ENCODE measurements around the gene TTC38.
"Not testable (repeated sequence)": the region's sequence is repeated elsewhere in the genome, so short reads cannot be mapped to it uniquely, and the experiment has no call there.

Gene TTC38

GRCh38 chr22:46297151-46297812 is 29.5 kb downstream of the TTC38 start:
- DNase-seq = no peak

DNA sequence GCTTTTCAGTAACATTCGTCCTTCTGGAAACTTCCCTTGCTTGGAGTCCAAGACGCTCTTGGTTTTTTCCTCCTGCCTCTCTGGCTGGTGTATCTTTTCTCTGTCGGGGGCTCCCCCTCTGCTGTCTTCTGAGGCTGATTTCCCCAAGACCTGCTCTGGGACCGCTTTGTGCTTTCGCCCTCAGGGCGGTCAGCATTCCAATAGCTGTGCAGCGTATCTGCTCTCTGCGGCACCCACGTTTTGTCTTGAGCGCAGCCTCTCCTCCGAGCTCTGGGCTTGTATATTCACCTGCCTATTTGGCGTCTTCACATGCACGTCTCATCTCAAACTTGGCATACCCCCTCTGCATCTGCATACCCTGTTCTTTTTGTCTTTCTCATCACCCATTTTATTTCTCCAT is 31.3 kb downstream of the TTC38 start:
- no peak for DNase-seq

DNA sequence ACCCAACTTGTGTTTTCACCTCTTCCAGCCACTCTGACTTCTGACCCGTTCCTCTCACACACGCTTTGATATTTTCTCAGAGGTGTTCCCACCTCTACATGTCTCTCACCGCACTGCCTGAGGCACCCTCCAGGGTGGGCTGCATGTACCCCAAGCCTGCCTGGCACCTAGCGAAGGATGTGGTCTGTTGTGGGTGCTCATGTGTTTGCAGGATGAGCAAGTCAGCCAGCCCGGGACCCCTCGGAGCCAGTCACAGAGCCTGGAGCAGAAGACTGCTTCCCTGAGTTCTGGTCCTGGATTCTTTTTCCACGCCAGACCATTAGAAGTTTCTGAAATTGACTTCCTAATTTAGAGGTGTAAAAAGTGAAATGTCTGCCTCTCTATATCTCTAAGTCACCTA is 32.7 kb downstream of the TTC38 start:
- no peak for DNase-seq

- DNase-seq = no peak
These were observed 35.6 kb downstream of the TTC38 start for GRCh38 chr22:46303347-46303965.

DNA sequence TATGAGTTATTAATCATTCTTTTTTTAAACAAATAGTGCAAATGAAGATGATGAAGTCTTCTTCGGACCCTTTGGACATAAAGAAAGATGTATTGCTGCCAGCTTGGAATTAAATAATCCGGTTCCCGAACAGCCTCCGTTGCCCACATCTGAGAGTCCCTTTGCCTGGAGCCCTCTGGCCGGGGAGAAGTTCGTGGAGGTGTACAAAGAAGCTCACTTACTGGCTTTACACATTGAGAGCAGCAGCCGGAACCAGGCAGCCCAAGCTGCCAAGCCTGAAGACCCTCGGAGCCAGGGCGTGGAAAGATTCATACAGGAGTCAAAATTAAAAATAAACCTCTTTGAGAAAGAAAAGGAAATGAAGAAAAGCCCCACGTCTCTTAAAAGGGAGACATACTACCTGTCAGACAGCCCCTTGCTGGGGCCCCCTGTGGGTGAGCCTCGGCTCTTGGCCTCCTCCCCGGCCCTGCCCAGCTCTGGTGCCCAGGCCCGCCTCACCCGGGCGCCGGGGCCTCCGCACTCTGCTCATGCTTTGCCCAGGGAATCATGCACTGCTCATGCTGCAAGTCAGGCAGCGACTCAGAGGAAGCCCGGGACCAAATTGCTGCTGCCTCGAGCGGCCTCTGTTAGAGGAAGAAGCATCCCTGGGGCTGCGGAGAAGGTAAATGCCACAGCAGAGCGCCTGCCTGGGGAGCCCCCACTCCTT is 40.6 kb downstream of the TTC38 start:
- no peak for DNase-seq

DNA sequence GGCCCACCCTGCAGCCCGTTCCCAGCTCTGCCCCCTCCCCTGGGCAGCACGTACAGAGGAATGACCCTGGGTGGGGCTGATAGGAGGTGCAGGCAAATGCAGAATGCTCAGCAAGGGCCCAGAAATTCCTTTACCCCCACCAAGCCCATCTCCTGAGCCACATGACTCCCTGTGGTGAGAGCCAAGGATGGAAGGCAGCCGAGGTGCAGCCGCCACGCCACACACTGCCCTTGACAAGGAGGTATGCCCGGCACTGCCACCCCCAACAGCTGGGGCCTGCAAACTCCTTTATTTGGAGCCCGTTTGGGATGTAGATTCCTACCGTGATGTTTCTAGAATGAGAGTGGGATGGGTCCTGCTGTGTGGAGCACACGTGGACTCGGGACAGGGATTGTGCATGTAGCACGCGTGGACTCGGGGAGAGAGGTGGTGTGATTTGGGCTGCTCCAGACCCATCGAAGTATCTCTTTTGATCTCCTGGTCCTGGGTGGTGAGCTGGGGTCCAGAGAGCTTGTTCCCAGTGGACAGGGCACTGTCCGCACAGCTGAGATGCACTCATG is 41.8 kb downstream of the TTC38 start:
- no peak for DNase-seq

GRCh38 chr22:46312056-46312455 is 44.2 kb downstream of the TTC38 start:
- DNase-seq = no peak

GRCh38 chr22:46312848-46313247 is 45.0 kb downstream of the TTC38 start:
- not testable (repeated sequence) for DNase-seq

DNA sequence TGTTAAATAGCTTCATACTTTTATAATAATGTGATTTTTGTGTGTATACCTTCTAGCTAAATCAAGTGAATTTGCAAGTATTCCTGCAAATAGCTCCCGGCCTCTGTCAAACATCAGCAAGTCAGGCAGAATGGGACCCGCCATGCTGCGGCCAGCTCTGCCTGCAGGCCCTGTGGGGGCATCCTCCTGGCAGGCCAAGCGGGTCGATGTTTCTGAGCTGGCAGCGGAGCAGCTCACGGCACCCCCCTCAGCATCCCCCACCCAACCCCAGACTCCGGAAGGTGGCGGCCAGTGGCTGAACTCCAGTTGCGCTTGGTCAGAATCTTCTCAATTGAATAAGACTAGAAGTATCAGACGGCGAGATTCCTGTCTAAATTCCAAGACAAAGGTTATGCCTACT is 48.2 kb downstream of the TTC38 start:
- no peak for DNase-seq

GRCh38 chr22:46317646-46318045 is 49.8 kb downstream of the TTC38 start:
- DNase-seq = no peak

GRCh38 chr22:46318576-46318975 is 50.8 kb downstream of the TTC38 start:
- no peak for DNase-seq

DNA sequence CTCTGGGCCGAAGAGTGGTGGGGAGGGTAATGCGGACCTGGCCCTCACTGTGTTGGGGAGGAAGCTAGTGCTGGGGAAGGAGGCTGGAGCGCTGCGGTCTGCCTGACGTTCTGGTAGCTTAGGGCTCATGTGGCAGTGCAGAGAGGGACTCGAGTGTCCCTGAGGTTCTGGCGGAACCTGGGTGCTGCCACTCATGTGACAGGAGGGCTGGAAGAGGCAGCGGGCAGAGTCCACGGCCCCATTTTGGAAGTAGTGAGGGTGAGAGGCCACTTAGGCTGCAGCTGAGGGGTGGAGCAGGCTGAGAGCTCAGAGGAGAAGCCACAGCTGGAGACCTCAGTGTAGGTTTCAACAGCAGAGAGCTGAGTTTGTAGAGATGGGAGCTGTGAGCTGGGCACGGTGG is 51.5 kb downstream of the TTC38 start:
- no peak for DNase-seq

GRCh38 chr22:46320166-46320710 is 52.4 kb downstream of the TTC38 start:
- no peak for DNase-seq

DNA sequence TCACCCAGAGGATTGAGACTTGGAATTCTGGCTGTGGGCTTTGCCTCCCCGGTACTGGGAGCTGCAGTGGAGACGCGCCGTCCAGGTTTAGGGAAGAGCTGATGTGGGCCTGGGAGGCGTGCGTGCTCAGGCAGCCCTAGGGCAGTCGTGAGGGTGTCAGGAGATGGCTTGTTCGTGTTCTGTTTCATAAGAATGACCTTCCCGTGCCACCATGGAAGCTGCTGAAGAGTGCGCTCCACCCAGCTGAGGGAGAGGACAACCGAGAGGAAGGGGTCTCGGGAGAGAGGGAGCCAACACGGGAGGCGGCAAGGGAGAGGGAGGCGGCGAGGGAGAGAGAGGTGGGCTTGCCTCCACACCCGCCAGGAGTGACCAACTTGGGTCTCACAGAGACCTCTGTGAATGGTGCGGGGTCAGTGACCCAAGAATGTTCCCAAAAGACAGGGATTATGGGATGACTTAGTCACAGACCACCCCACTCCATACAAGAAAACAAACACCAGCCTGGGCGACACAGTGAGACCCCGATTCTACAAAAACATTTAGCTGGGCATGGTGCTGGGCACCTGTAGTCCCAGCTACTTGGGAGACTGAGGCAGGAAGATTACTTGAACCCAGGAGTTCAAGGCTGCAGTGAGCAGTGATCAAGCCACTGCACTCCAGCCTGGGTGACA is 53.0 kb downstream of the TTC38 start:
- DNase-seq = no peak

DNA sequence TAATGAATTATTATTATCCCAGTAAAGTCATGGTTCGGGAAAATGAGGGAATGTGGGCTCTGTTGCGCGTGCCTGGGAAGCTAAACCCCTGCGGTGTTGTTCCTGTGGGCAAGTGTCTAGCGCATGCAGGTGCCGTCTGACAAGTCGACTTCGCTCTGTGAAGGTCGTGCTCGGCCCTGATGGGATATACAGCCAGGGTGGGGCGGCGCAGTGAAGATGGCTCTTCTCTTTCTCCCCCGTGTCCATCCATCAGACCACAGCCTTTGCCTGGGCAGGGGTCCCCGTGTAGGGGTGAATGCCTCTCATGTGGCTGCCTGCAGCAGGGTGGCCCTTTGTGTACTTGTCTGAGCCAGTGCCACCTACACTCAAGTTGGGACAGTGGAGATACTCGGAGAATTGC is 54.9 kb downstream of the TTC38 start:
- DNase-seq = no peak

- DNase-seq = no peak
These were observed 55.4 kb downstream of the TTC38 start for GRCh38 chr22:46323162-46323561.

GRCh38 chr22:46326066-46326680 is 58.4 kb downstream of the TTC38 start:
- no peak for DNase-seq

GRCh38 chr22:46327691-46328465 is 60.1 kb downstream of the TTC38 start:
- no peak for DNase-seq

GRCh38 chr22:46328797-46329196 is 61.0 kb downstream of the TTC38 start:
- DNase-seq = no peak

DNA sequence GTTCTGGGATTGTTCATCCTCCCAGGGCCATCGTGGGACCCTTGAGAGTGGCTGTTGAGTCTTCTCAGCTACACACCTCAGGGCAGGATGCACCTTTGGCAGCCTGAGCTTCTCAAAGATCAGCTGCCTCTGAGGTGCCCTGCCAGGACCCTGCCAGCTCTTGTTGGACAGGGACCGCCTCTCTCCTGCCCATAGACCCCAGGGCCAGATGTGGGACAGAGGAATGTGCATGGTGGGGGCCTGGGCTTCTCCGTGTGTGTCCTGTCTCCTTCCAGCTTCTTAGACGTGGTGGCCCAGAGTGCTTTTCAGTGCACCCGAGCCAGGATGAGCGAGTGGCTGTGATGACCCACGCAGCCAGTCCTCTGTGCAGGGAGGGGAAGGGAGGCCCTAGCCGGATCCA is 61.8 kb downstream of the TTC38 start:
- no peak for DNase-seq

- DNase-seq = no peak
These were observed 62.6 kb downstream of the TTC38 start for GRCh38 chr22:46330426-46330825.

- DNase-seq = no peak
These were observed 63.7 kb downstream of the TTC38 start for GRCh38 chr22:46331496-46331895.
